ENCODE data around the gene CFHR5. TPM values are rescaled to one million over a fixed set of nuclear protein-coding genes. Genes with fewer than 3 reads are reported as not detected.
"Not testable (repeated sequence)": the region's sequence is repeated elsewhere in the genome, so short reads cannot be mapped to it uniquely, and the experiment has no call there.

CFHR5 gene
- total RNA-seq, 1 donor from 2014 or later, result not detected

GRCh38 chr1:197013234-197013633 is 35.9 kb downstream of the CFHR5 start:
- ATAC-seq (no peak), DNase-seq (no peak)
- intact Hi-C loops (cut with micrococcal nuclease), result no loop called here

GRCh38 chr1:197016751-197017150 is 39.4 kb downstream of the CFHR5 start:
- no peak for ATAC-seq
- DNase-seq, result no peak
- intact Hi-C loops (cut with micrococcal nuclease), result no loop called here

- intact Hi-C loops (cut with micrococcal nuclease), result no loop called here
- ATAC-seq (no peak), DNase-seq (no peak)
Observed at GRCh38 chr1:197017558-197018146, 40.3 kb downstream of the CFHR5 start.

GRCh38 chr1:197021716-197022115 is 44.4 kb downstream of the CFHR5 start:
- intact Hi-C loops (cut with micrococcal nuclease), result no loop called here
- ATAC-seq (no peak), DNase-seq (no peak)

GRCh38 chr1:197024460-197024859 is 47.1 kb downstream of the CFHR5 start:
- no peak for ATAC-seq
- intact Hi-C loops (cut with micrococcal nuclease), result no loop called here
- DNase-seq, result no peak

GRCh38 chr1:197027359-197027758 is 50.0 kb downstream of the CFHR5 start:
- DNase-seq, result no peak
- no peak for ATAC-seq
- intact Hi-C loops (cut with micrococcal nuclease), result no loop called here

GRCh38 chr1:197029749-197030148 is 52.4 kb downstream of the CFHR5 start:
- intact Hi-C loops (cut with micrococcal nuclease), result no loop called here
- ATAC-seq (no peak), DNase-seq (no peak)

GRCh38 chr1:197034631-197035339 is 57.4 kb downstream of the CFHR5 start:
- ATAC-seq; DNase-seq; intact Hi-C loops (cut with micrococcal nuclease): not testable (repeated sequence)

- intact Hi-C loops (cut with micrococcal nuclease), result no loop called here
- no peak for DNase-seq
- ATAC-seq, result no peak
Observed at GRCh38 chr1:197036861-197037260, 59.5 kb downstream of the CFHR5 start.

GRCh38 chr1:197041486-197042353 is 64.4 kb downstream of the CFHR5 start:
- ATAC-seq, result no peak
- intact Hi-C loops (cut with micrococcal nuclease), result no loop called here
- no peak for DNase-seq

- intact Hi-C loops (cut with micrococcal nuclease), result no loop called here
- DNase-seq (no peak), ATAC-seq (no peak)
Observed at GRCh38 chr1:197042676-197043341, 65.5 kb downstream of the CFHR5 start.

GRCh38 chr1:197049100-197049499 is 71.7 kb downstream of the CFHR5 start:
- intact Hi-C loops (cut with micrococcal nuclease), result no loop called here
- DNase-seq (no peak), ATAC-seq (no peak)

Other genes starting within 250 kb of the CFHR5 start
- gene CFHR3, start 202.7 kb upstream of the CFHR5 start, total RNA-seq, result not detected
- not detected for gene CFHR1, start 157.8 kb upstream of the CFHR5 start, total RNA-seq
- gene CFHR4, start 89.5 kb upstream of the CFHR5 start, total RNA-seq, result not detected
- gene CFHR2, start 33.8 kb upstream of the CFHR5 start, total RNA-seq, result not detected
- gene F13B, start 89.7 kb downstream of the CFHR5 start, total RNA-seq, result not detected
- gene ASPM, start 169.1 kb downstream of the CFHR5 start, total RNA-seq, result 0.40 TPM
- gene ZBTB41, start 223.7 kb downstream of the CFHR5 start, total RNA-seq, result 9.4 TPM